Bronchial epithelial cell (primary cell): ENCODE data around the gene PAGR1. TPM values are rescaled to one million over a fixed set of nuclear protein-coding genes. Genes with fewer than 3 reads are reported as not detected.

Experiments
- DNase-seq: peaks from one replicate; pipeline ENCODE4 v3.0.0-alpha.2; 2010; ENCODE audit warnings: low read depth
- FAIRE-seq: peaks from 2 replicates; lab custom pipeline; 2011; peaks lifted over from hg19 to GRCh38; lab: Jason Lieb, UNC
- H3K27me3 ChIP-seq: 2 replicates; pipeline ENCODE4 v1.5.1; 2011; ENCODE audit warnings: low read length; ENCODE audit not compliant: control insufficient read depth, insufficient read depth
- H3K36me3 ChIP-seq: 2 replicates; pipeline ENCODE4 v1.5.1; 2011; ENCODE audit warnings: low read length; ENCODE audit not compliant: control insufficient read depth, insufficient read depth
- H3K4me3 ChIP-seq: 2 replicates; pipeline ENCODE4 v1.5.1; 2011; ENCODE audit warnings: mild to moderate bottlenecking, low read depth, low read length, control low read depth
- total RNA-seq: library from RNA; depleted of rRNA; stranded (reverse); fragments of >200 nt; gene quantifications from 2 replicates; pipeline ENCODE4 v1.2.1, GENCODE V29; 2014
- TF ChIP-seq, protein P1 (sequence below): IDR thresholded peaks from 2 replicates; pipeline ENCODE4 v1.5.1; 2011; ENCODE audit warnings: mild to moderate bottlenecking, moderate library complexity, low read length, control low read depth, inconsistent platforms; ENCODE audit not compliant: insufficient read depth, severe bottlenecking

The PAGR1 gene
- total RNA-seq, 1 donor from 2014 or later, result 24.7 TPM

DNA sequence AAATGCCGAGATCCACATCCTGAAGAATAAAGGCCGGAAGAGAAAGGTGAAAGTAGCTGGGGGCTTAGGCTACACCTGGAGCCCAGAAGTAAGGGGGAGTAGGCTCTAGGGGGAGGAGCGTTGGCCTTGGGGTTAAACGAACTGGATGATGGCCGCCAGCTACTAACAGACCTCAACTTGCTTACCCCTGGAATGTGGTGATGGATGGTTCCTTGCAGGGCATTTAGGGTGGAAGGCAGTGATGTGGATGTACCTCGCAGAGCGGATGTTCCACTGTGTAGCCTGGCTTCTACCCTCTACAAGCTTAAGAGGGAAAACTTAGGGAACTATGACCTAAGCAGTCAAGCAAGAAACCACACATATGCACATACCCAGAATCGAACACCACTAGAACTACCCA lies 11.9 kb upstream of the PAGR1 start:
- no peaks in the 10 kb centered on the region for H3K27me3 ChIP-seq
- H3K36me3 ChIP-seq, result peaks cover 12% of the 10 kb centered on the region
- FAIRE-seq, result no peak
- TF ChIP-seq, protein P1, sequence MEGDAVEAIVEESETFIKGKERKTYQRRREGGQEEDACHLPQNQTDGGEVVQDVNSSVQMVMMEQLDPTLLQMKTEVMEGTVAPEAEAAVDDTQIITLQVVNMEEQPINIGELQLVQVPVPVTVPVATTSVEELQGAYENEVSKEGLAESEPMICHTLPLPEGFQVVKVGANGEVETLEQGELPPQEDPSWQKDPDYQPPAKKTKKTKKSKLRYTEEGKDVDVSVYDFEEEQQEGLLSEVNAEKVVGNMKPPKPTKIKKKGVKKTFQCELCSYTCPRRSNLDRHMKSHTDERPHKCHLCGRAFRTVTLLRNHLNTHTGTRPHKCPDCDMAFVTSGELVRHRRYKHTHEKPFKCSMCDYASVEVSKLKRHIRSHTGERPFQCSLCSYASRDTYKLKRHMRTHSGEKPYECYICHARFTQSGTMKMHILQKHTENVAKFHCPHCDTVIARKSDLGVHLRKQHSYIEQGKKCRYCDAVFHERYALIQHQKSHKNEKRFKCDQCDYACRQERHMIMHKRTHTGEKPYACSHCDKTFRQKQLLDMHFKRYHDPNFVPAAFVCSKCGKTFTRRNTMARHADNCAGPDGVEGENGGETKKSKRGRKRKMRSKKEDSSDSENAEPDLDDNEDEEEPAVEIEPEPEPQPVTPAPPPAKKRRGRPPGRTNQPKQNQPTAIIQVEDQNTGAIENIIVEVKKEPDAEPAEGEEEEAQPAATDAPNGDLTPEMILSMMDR, result no peak
- no peak for DNase-seq
- H3K4me3 ChIP-seq, result no peak overlapping the region

DNA sequence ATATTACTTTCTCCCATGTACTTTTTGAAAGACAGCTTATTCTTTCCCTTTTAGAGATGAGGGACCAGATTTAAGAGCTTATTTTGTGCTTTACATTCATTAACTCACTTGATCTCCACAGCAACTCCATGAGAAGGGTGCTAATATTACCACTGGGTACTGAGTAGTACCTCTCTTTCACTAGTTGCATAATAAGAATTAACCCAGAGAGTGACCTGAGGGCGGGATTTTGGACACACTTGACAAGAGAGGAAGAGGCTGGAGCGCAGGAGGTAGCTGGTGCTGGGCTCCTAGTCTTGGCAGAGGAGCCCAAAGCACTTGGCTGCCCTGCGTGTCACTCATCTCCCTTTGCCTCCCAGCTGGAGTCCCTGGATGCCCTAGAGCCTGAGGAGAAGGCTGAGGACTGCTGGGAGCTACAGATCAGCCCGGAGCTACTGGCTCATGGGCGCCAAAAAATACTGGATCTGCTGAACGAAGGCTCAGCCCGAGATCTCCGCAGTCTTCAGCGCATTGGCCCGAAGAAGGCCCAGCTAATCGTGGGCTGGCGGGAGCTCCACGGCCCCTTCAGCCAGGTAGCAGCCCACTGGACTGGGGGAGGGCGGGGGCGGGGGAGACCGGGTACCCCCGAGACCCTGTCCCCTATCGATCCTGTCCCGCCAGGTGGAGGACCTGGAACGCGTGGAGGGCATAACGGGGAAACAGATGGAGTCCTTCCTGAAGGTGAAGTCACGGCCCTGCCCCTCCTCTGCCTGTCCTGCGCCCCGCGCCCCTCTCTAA lies 11.3 kb upstream of the PAGR1 start:
- DNase-seq (no peak), FAIRE-seq (no peak)
- Histone ChIP-seq H3K36me3 (peaks cover 11% of the 10 kb centered on the region), H3K4me3 (peak overlapping the region; percentile 64), H3K27me3 (no peaks in the 10 kb centered on the region)
- TF ChIP-seq, protein P1, result no peak

DNA sequence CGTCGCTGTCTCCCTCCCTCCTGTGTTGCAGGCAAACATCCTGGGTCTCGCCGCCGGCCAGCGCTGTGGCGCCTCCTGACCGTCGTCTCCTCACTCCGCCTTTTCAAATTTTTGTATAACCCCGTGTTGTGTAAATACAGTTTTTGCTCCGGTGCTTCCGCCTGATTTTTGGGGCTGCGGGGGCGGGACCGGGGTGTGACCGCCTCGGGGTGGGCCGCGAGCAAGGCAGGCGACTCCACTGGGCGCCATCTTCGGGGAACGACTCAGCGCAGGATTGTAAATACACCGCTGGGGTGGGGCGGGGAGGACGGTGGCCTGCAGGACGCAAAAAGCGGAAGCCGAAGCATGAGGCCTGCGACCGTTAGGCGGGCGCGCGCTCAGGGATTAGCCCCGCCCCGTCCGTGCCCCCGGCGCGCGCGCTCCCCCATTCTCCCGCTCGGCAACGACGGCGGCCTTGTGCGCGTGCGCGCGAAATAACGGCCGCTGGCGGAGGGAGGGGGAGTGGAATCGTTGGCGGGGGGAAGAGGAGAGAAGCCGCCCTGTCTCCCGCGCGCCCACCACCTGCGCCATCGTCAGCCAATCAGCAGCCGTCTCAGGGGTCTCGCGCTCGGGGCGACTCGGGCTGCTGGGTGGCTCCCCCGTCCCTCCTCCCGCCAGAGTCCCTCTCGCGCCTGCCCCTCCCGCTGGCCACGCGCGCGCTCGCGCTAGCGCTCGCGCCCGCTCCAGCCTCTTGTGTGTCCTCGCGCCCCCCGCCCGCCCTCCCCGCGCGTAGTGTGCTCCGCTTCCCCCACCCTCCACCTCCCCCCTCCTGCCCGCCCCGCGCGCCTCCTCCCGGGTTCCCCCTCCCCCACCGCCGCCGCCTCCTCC lies 10.5 kb upstream of the PAGR1 start:
- H3K36me3 ChIP-seq, result peaks cover 14% of the 10 kb centered on the region
- DNase-seq (peak; percentile 86), FAIRE-seq (no peak)
- TF ChIP-seq, protein P1, result no peak
- H3K4me3 ChIP-seq, result peak overlapping the region; percentile 64
- H3K27me3 ChIP-seq, result no peaks in the 10 kb centered on the region

DNA sequence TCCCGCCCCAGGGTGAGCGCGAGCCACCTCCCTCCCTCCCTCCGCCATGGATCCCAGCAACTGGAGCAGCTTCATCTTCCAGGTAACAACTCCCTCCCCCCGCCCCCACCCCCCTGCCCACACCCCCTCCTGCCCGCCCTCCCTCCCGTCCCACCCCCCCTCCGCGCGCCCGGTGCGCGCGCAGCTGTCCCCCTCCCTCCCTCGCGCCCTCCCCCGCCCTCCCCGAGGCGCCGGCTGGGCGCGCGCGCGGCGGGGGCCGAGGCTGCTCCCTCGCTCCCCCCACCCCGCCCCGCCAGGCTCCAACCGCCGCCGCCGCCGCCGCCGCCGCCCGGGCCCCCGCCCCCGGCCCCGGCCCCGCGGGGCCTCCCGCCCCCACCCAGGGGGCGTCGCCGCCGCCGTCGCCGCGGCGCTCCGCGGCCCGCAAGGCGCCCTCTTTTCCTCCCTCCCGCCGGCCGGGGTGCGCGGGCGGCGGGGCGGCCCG lies 9.8 kb upstream of the PAGR1 start, which contains the start of gene MAZ:
Gene MAZ, plus strand, starts transcription at position 431 of the 481 bp plus-strand sequence. CDS start 173 bp downstream, outside the sequence.
- no peaks in the 10 kb centered on the region for H3K27me3 ChIP-seq
- H3K36me3 ChIP-seq, result peaks cover 13% of the 10 kb centered on the region
- TF ChIP-seq, protein P1, result no peak
- FAIRE-seq (no peak), DNase-seq (peak; percentile 72)
- H3K4me3 ChIP-seq, result peak within 1 kb of the TSS; percentile 64

DNA sequence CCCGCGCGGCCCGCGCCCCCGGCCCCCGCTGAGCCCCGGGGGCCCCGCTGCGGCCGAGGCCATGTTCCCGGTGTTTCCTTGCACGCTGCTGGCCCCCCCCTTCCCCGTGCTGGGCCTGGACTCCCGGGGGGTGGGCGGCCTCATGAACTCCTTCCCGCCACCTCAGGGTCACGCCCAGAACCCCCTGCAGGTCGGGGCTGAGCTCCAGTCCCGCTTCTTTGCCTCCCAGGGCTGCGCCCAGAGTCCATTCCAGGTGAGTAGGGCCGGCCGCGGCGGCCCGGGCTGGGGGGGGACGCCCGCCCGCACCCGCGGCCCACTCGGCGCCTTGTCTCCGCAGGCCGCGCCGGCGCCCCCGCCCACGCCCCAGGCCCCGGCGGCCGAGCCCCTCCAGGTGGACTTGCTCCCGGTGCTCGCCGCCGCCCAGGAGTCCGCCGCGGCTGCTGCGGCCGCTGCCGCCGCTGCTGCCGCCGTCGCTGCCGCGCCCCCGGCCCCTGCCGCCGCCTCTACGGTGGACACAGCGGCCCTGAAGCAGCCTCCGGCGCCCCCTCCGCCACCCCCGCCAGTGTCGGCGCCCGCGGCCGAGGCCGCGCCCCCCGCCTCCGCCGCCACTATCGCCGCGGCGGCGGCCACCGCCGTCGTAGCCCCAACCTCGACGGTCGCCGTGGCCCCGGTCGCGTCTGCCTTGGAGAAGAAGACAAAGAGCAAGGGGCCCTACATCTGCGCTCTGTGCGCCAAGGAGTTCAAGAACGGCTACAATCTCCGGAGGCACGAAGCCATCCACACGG lies 9.1 kb upstream of the PAGR1 start:
- Histone ChIP-seq H3K4me3 (peak overlapping the region; percentile 63), H3K36me3 (peaks cover 13% of the 10 kb centered on the region), H3K27me3 (no peaks in the 10 kb centered on the region)
- DNase-seq (no peak), FAIRE-seq (no peak)
- TF ChIP-seq, protein P1, result no peak
